Neural progenitor cell (in vitro differentiated cells): Measurements from ENCODE around the gene NUDT16L1.

Source experiments
- CTCF ChIP-seq: fragments of 200-600 bp; sonication (generic); IDR thresholded peaks from 2 replicates; pipeline ENCODE4 v1.5.1; 2017; ENCODE audit warnings: antibody characterized with exemption, mild to moderate bottlenecking
- EZH2 ChIP-seq: fragments of 200-600 bp; sonication (generic); IDR thresholded peaks from 2 replicates; pipeline ENCODE4 v1.6.1; 2017; ENCODE audit warnings: antibody characterized with exemption, mild to moderate bottlenecking, moderate library complexity

GRCh38 chr16:4659363-4660353 is 33.7 kb upstream of the NUDT16L1 start:
- no peak for TF ChIP-seq CTCF
- no peak for TF ChIP-seq EZH2
